ENCODE data around the gene PHKB. TPM values are rescaled to one million over a fixed set of nuclear protein-coding genes. Genes with fewer than 3 reads are reported as not detected.
"Not testable (repeated sequence)": the region's sequence is repeated elsewhere in the genome, so short reads cannot be mapped to it uniquely, and the experiment has no call there.

Gene PHKB
- total RNA-seq, 2 donors from 2014 or later: 22.4 to 32.2 TPM

DNA sequence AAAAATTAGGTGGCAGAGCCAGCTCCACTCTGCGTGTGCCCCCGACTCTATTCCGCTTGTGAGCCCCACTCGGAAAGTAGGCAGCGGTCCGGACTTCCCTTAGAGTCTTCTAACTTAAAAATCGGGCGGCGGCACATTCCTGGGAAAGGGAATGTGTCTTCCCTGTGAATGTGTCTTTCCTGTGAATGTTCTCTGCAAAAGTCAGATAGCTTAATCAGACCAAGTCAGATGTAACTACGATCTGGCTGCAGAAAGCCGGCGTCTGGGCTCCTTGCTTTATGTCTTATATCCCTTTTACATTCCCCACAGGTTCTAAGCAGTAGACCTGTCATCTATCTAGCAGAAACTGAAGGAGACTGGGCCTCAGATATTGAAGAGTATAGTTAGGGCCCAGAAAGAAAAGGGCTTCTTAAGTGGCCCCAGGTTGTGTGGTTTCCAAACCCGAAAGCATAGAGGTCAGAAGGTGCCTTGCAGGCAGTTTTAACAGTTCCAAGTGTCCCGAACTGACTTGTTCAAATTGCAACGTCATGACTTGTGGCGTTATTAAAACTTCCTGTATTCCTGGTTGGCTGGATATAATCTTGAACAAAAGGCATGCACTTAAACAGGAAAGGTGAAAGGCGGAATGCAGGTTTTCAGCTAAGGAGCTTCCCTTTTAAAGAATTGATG lies 601 bp downstream of the PHKB start:
- no peaks in the 10 kb centered on the region for H3K27me3 Mint-ChIP-seq
- H3K9me3 Mint-ChIP-seq: no peaks in the 10 kb centered on the region
- H3K4me3 Mint-ChIP-seq: peak overlapping the region; percentile 86
- peaks cover 27% of the 10 kb centered on the region for H3K36me3 Mint-ChIP-seq (ENCODE audit: low read depth)
- H3K27ac Mint-ChIP-seq: peak overlapping the region; percentile 89
- H3K4me1 Mint-ChIP-seq: peaks cover 25% of the 10 kb centered on the region
- peak; percentile 27 for ATAC-seq (replicated peaks)

DNA sequence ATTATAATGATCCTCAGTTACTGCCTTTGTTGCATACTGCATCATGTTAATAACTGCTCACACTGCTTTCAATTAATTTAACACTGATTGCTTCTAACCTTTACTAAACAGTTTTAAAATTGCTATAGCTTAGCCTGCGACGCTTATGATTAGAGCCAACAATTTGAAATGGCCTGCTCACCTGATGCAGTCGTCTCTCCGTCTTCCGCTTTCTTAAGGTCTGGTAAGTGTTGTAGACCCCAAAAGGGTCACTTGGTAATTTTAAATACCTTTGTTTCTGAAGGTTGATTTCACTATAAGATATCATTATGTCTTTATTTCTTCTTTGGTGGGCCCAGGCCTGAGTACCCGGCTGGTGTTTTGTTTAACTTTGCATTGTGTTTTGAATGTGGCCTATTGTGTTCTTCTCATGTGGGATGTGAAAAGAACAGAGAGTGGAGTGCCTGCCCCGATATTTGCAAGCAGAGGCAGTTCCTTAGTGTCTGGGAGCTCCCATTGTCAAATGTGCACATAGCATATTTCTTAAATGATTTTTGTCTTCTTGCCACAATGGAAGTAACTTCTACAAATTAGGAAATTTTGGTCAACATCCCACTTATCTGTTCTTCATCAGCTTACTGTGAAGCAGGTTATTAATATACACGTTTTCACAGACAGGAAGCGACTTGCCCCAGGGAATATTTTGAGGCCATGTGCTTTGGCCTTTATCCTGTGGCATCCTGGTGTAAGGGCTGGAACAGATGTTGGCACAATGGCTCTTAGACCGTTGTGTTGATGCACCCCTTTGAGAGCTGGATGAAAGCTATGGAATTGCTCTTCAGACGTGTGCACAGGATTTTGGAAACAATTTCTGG lies 2.9 kb downstream of the PHKB start:
- no peak for ATAC-seq (replicated peaks)
- Mint-ChIP-seq H3K27ac (no peak overlapping the region), H3K4me3 (no peak overlapping the region), H3K27me3 (no peaks in the 10 kb centered on the region), H3K36me3 (ENCODE audit: low read depth) (peaks cover 11% of the 10 kb centered on the region), H3K4me1 (peaks cover 21% of the 10 kb centered on the region), H3K9me3 (no peaks in the 10 kb centered on the region)

- Mint-ChIP-seq H3K27ac (no peak overlapping the region), H3K9me3 (no peaks in the 10 kb centered on the region)
- ATAC-seq (replicated peaks): no peak
Measured at GRCh38 chr16:47465919-47466630, 4.9 kb downstream of the PHKB start.

DNA sequence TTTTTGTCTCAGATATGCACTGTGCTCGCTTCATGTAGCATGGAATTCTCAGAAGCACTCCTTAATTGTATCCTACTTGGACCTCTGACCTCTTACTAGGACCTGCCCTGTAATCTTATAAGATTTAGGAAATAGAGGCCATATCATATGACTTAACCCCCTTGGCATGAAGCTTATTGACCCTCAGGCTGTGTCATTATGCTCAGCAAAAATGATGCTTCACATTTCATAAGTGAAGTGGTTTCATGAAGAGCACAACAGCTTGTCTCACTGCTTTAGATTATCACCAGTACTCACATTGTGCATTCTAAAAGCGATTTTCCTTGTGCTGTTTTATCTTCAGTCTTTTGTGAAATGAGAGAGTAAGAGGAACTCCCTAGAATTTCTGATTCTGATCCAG lies 6.4 kb downstream of the PHKB start:
- no peaks in the 10 kb centered on the region for H3K9me3 Mint-ChIP-seq
- H3K4me1 Mint-ChIP-seq: peaks cover 4% of the 10 kb centered on the region
- H3K4me3 Mint-ChIP-seq: no peak overlapping the region
- no peaks in the 10 kb centered on the region for H3K27me3 Mint-ChIP-seq
- peaks cover 5% of the 10 kb centered on the region for H3K36me3 Mint-ChIP-seq (ENCODE audit: low read depth)
- ATAC-seq (replicated peaks): no peak
- no peak overlapping the region for H3K27ac Mint-ChIP-seq

More at GRCh38 chr16:47465919-47466630, 4.9 kb downstream of the PHKB start:
- Mint-ChIP-seq H3K36me3 (ENCODE audit: low read depth) (peaks cover 11% of the 10 kb centered on the region), H3K4me3 (no peak overlapping the region), H3K27me3 (no peaks in the 10 kb centered on the region), H3K4me1 (peaks cover 8% of the 10 kb centered on the region)

DNA sequence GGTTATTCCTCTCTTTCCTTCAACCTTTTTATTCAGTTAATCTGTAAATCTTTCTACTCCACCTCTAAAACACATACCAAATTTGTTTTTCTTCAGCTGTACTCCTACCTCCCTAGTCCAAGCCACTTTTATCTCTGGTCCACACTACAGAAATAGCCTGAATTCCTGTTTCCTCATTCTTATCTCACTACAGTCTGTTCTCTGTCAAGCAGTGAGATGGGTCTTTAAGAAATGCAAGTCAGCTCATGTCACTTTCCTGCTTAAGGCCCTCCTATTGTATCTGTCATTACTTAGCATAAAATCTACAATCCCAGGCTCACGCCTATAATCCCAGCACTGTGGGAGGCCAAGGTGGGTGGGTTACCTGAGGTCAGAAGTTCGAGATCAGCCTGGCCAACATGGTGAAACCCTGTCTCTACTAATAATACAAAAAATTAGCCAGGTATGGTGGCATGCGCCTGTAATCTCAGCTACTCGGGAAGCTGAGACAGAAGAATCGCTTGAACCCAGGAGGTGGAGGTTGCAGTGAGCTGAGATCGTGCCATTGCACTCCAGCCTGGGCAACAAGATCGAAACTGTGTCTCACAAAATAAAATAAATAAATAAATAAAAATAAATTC lies 7.0 kb downstream of the PHKB start:
- not testable (repeated sequence) for ATAC-seq (replicated peaks); H3K27me3 Mint-ChIP-seq; H3K9me3 Mint-ChIP-seq; H3K4me3 Mint-ChIP-seq; H3K4me1 Mint-ChIP-seq; H3K36me3 Mint-ChIP-seq (ENCODE audit: low read depth)
- H3K27ac Mint-ChIP-seq: peak overlapping the region; percentile 12

DNA sequence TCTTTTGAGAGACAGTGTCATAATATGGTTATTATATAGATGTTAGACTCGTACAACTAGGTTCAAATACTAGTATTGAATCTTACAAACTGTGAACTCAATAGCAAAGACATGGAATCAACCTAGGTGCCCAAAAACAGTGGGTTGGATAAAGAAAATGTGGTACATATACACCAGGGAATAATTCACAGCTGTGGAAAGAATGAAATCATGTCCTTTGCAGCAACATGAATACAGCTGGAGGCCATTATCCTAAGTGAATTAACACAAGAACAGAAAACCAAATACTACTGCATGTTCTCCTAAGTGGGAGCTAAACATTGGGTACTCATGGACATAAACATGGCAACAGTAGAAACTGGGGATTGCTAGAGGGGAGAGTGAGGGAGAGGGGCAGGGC lies 8.1 kb downstream of the PHKB start:
- Mint-ChIP-seq H3K27me3 (no peaks in the 10 kb centered on the region), H3K27ac (no peak overlapping the region), H3K4me3 (no peak overlapping the region), H3K9me3 (no peaks in the 10 kb centered on the region), H3K4me1 (peaks cover 4% of the 10 kb centered on the region), H3K36me3 (ENCODE audit: low read depth) (peaks cover 5% of the 10 kb centered on the region)
- no peak for ATAC-seq (replicated peaks)

GRCh38 chr16:47470211-47470610 lies 9.1 kb downstream of the PHKB start:
- H3K36me3 Mint-ChIP-seq (ENCODE audit: low read depth): peaks cover 5% of the 10 kb centered on the region

DNA sequence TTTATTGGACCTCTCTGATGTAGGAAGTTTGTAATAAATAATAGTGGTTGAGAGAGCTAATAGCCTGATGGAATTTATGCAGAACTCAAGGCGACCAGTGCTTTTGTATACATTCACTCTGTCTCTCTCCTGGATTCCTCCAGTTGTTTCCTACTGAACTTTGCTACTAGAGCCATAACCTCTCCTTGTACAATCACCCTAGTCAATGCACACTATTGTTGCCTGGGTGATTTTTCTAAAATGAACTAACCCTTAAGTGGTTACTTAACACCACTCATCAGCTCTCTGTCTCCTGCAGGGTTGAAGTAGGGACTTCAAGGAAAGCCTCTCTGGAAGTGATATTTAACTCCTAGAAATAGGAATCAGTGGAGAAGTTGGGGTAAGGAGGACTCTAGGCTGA lies 9.7 kb downstream of the PHKB start:
- Mint-ChIP-seq H3K4me3 (no peak overlapping the region), H3K27me3 (no peaks in the 10 kb centered on the region), H3K4me1 (peaks cover 4% of the 10 kb centered on the region), H3K27ac (no peak overlapping the region), H3K9me3 (no peaks in the 10 kb centered on the region), H3K36me3 (ENCODE audit: low read depth) (peaks cover 4% of the 10 kb centered on the region)
- ATAC-seq (replicated peaks): no peak

More at GRCh38 chr16:47470211-47470610, 9.1 kb downstream of the PHKB start:
- Mint-ChIP-seq H3K4me3 (no peak overlapping the region), H3K27ac (no peak overlapping the region), H3K4me1 (peaks cover 4% of the 10 kb centered on the region), H3K27me3 (no peaks in the 10 kb centered on the region), H3K9me3 (no peaks in the 10 kb centered on the region)
- no peak for ATAC-seq (replicated peaks)

DNA sequence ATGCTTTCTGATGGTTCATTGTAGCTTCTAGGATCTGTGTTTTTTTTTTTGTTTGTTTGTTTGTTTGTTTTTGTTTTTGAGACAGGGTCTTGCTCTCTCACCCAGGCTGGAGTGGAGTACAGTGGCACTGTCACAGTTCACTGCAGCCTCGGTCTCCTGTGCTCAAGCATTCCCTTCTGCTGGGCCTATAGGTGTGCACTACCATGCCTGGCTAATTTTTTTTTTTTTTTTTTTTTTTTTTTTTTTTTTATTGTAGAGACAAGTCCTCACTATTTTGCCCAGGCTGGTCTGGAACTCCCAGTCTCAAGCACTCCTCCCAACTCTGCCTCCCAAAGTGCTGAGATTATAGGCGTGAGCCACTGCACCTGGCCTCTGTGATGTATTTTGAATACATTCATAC lies 11.9 kb downstream of the PHKB start:
- H3K36me3 Mint-ChIP-seq (ENCODE audit: low read depth); H3K27me3 Mint-ChIP-seq; H3K9me3 Mint-ChIP-seq; H3K4me1 Mint-ChIP-seq; ATAC-seq (replicated peaks); H3K4me3 Mint-ChIP-seq; H3K27ac Mint-ChIP-seq: not testable (repeated sequence)

GRCh38 chr16:47473792-47474191 lies 12.7 kb downstream of the PHKB start:
- Mint-ChIP-seq H3K4me1 (peaks cover 4% of the 10 kb centered on the region), H3K9me3 (no peaks in the 10 kb centered on the region), H3K27me3 (no peaks in the 10 kb centered on the region), H3K4me3 (no peak overlapping the region), H3K36me3 (ENCODE audit: low read depth) (no peaks in the 10 kb centered on the region), H3K27ac (no peak overlapping the region)
- no peak for ATAC-seq (replicated peaks)

DNA sequence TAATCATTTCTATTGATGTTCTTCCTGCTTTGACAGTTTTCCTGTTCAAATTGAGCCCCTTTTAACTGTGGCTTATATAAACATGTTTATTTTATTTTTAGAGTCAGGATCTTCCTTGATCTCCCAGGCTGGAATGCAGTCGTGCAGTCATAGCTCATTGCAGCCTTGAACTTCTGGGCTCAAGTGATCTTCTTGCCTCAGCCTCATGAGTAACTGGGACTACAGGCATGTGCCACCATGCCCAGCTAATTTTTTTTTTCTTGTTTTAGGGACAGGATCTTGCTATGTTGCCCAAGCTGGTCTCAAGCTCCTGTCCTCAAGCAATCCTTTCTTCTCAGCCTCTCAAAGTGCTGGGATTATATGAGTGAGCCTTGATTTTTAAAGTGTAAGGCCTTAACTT lies 14.7 kb downstream of the PHKB start:
- ATAC-seq (replicated peaks): no peak
- Mint-ChIP-seq H3K36me3 (ENCODE audit: low read depth) (no peaks in the 10 kb centered on the region), H3K4me1 (peaks cover 11% of the 10 kb centered on the region), H3K27ac (no peak overlapping the region), H3K9me3 (no peaks in the 10 kb centered on the region), H3K4me3 (no peak overlapping the region), H3K27me3 (no peaks in the 10 kb centered on the region)

DNA sequence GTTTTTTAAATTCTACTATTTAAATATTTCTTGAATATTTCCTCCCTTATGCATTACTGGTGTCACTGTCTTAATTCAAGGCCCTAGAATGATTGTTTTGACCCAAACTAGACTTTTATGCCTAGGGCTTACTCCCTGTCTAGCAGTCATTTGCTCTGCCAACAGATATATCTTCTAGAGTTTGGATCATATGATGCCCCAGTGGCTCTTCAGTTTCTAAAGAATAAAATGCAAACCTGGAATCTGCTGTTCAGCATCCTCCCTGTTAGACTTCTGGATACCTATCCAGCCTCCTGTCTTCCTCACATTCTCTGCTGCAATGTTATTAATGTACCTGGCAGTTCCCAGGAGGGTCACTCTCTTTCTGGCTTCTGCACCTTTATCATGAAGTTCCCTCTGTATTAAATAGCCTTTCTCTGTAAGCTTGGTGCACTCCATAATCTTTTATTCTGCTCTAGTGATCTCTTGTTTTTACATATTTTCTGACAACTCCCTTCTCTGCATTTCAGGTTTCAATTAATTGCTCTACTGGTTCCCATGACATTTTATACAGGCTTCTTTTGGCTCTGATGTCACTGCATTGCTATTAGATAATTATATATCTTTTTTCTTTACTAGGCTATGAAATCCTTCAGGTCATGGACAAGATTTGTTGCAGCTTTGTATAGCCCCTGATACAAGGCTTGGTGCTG lies 15.7 kb downstream of the PHKB start:
- Mint-ChIP-seq H3K4me1 (peaks cover 12% of the 10 kb centered on the region), H3K36me3 (ENCODE audit: low read depth) (no peaks in the 10 kb centered on the region), H3K27ac (no peak overlapping the region), H3K27me3 (no peaks in the 10 kb centered on the region), H3K4me3 (no peak overlapping the region), H3K9me3 (no peaks in the 10 kb centered on the region)
- ATAC-seq (replicated peaks): no peak

DNA sequence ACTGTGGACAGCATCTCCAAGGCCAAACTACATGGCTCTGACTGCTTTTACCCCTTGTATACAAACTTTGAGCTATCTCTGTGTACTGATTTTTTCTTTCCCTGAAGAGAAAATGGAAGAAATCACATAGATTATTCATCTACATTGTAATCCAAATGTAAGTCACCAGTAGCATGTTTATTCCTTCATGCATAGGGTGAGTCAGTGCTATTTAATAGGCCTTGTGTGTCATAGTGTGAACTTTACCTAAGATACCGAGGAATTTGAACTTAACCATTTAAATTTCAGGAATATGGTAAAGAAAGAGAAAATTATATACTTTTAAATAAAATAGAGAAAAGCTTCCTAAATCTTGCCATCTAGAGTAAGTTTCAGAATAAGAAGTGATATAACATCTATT lies 16.5 kb downstream of the PHKB start:
- no peaks in the 10 kb centered on the region for H3K9me3 Mint-ChIP-seq
- ATAC-seq (replicated peaks): no peak
- H3K4me3 Mint-ChIP-seq: no peak overlapping the region
- H3K27me3 Mint-ChIP-seq: no peaks in the 10 kb centered on the region
- no peak overlapping the region for H3K27ac Mint-ChIP-seq
- peaks cover 15% of the 10 kb centered on the region for H3K4me1 Mint-ChIP-seq
- no peaks in the 10 kb centered on the region for H3K36me3 Mint-ChIP-seq (ENCODE audit: low read depth)

DNA sequence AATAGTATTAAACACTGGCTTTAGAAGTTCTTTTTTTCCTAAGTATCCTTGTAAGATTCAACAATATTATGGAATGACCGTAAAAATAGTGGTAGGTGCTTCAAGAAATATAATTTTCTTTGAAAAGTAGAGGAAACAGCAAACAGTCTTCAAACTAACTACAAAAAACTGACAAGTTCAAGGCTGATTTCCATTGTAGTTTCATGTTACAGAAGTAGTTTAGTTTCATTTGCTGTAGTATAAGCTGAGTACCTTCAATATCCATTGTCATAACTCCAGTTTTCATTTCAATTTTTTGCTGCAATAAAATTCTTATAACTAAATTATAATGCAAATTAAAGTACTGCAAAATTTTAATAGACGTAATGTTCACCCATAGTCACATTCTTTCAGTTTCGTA lies 19.3 kb downstream of the PHKB start:
- no peak overlapping the region for H3K27ac Mint-ChIP-seq
- ATAC-seq (replicated peaks): no peak
- H3K4me1 Mint-ChIP-seq: peaks cover 21% of the 10 kb centered on the region
- H3K27me3 Mint-ChIP-seq: no peaks in the 10 kb centered on the region
- H3K36me3 Mint-ChIP-seq (ENCODE audit: low read depth): peaks cover 5% of the 10 kb centered on the region
- H3K4me3 Mint-ChIP-seq: no peak overlapping the region
- H3K9me3 Mint-ChIP-seq: no peaks in the 10 kb centered on the region
